Measurements from ENCODE around the gene HEPHL1.

DNA sequence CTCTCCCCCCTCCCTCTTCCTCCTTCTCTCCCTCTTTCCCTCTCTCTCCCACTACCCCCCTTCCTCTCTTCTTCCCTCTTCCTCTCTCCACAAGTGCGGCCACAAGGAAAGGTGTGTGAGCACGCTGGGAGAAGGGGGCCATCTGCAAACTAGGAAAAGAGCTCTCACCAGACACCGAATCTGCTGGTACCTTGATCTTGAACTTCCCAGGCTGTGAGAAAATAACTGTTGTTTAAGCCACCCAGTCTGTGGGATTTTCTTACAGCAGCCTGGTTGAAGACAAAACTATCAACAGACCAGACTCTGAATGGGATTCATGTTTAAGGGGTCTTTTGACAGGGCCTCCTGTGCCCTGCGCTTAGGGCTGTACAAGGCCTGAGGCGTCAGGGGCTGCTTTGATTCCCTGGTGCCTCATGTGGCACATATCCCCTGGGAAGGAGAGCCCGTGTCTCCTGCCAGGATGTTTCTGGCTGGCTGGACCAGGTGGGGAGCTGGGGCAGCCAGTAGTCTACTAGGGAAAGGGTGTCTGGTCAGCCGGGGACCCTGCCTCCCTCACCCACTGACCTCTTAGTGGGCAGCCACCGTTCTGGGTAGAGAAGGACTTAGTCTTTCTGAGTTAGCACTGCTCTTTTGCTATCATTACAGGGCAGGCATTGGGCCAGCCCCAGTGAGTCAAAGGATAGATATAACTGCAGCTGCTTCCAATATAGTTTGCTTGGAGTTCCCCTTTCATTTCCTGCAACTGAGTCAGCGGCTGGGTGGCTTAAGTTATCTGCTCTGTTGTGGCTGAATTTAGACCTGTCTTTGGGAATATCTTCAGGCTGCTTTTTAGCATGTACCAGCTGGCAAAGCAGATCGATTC, 113.7 kb downstream of the HEPHL1 start:
- TF ChIP-seq POLR2A (IDR thresholded peaks at IDR 0.05): no peak
- TF ChIP-seq, protein P1, sequence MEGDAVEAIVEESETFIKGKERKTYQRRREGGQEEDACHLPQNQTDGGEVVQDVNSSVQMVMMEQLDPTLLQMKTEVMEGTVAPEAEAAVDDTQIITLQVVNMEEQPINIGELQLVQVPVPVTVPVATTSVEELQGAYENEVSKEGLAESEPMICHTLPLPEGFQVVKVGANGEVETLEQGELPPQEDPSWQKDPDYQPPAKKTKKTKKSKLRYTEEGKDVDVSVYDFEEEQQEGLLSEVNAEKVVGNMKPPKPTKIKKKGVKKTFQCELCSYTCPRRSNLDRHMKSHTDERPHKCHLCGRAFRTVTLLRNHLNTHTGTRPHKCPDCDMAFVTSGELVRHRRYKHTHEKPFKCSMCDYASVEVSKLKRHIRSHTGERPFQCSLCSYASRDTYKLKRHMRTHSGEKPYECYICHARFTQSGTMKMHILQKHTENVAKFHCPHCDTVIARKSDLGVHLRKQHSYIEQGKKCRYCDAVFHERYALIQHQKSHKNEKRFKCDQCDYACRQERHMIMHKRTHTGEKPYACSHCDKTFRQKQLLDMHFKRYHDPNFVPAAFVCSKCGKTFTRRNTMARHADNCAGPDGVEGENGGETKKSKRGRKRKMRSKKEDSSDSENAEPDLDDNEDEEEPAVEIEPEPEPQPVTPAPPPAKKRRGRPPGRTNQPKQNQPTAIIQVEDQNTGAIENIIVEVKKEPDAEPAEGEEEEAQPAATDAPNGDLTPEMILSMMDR (IDR thresholded peaks at IDR 0.05): no peak
